Activated CD4-positive, alpha-beta T cell treated with anti-CD3 and anti-CD28 coated beads, Interleukin-2, amount 10 ng/mL, durations not matched to agents 7 days and 5 days (primary cell): ENCODE data around the gene ATG10. TPM values are rescaled to one million over a fixed set of nuclear protein-coding genes. Genes with fewer than 3 reads are reported as not detected.
A peak's percentile ranks its signal among the peaks of the same experiment; 100 is the strongest.

Experiments
- CTCF ChIA-PET: fragments of 350-600 bp; sonication (Branson Sonifier 250); formaldehyde crosslinking; loops from one replicate; lab custom pipeline; 2021; ENCODE audit warnings: antibody characterized with exemption; lab: Charles Lee
- POLR2A ChIA-PET: fragments of 350-600 bp; sonication (Branson Sonifier 250); formaldehyde crosslinking; loops from one replicate; lab custom pipeline; 2021; ENCODE audit warnings: antibody characterized with exemption; lab: Charles Lee
- DNase-seq: peaks from one replicate; pipeline ENCODE4 v3.0.0-alpha.2; 2020
- H3K27ac Mint-ChIP-seq: one replicate; pipeline ENCODE4 v1.8.0; 2021; ENCODE audit warnings: mild to moderate bottlenecking, moderate library complexity, mixed read lengths
- H3K27me3 Mint-ChIP-seq: one replicate; pipeline ENCODE4 v1.8.0; 2021; ENCODE audit warnings: mixed read lengths
- H3K36me3 Mint-ChIP-seq: one replicate; pipeline ENCODE4 v1.8.0; 2021; ENCODE audit warnings: low read depth, mixed read lengths
- H3K4me1 Mint-ChIP-seq: one replicate; pipeline ENCODE4 v1.8.0; 2021; ENCODE audit warnings: mixed read lengths
- H3K4me3 Mint-ChIP-seq: one replicate; pipeline ENCODE4 v1.8.0; 2021; ENCODE audit warnings: mild to moderate bottlenecking, moderate library complexity, mixed read lengths
- H3K9me3 Mint-ChIP-seq: one replicate; pipeline ENCODE4 v1.8.0; 2021; ENCODE audit warnings: mixed read lengths
- total RNA-seq, 2 experiments: library from RNA; stranded (reverse); gene quantifications; one replicate each; pipeline ENCODE4 v1.2.3, GENCODE V29; 2021

ATG10 gene
- total RNA-seq, 2 experiments from 2014 or later: 6.6 to 9.4 TPM

DNA sequence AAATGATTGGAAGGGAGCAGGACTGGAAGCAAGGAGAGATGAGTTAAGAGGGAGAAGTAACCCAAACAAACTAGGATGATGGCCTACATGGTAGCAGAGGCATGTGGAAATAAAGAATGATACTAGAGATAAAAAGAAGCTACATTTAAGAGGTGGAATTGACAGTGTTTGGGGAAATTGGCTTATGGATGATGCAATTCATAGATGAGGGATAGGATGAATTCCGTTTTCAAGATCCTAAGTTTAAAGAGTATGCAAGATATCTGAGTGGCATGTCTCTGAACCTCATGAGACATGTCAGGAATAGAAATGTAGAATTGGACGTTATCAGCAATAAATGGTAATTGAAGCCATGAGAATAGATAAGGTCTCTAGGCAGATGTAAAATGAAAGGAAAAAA, 232.7 kb downstream of the ATG10 start:
- H3K27me3 Mint-ChIP-seq: no peaks in the 10 kb centered on the region
- H3K4me1 Mint-ChIP-seq: no peaks in the 10 kb centered on the region
- H3K4me3 Mint-ChIP-seq: no peak overlapping the region
- ChIA-PET POLR2A (no interaction called here), CTCF (no interaction called here)
- DNase-seq: no peak
- H3K27ac Mint-ChIP-seq: no peak overlapping the region
- no peaks in the 10 kb centered on the region for H3K9me3 Mint-ChIP-seq
- no peaks in the 10 kb centered on the region for H3K36me3 Mint-ChIP-seq

DNA sequence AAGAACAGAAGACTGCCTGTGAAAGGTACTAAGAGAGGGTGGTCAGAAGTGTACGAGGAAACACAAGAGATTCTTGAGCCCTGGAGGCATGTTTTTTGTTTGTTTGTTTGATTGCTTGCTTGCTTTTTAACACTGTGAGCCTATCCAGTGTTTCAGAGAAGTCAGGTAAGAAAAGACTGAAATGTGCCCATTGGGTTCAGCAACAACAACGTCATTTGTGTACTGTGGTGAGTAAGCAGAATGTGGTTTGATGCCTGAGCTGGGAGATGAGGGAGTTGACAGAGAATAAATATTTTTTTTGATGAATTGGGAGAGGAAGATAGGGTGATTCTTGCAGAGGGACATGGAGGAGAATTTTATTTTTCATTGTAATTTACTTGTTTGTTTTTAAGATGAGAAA, 233.2 kb downstream of the ATG10 start:
- no peak overlapping the region for H3K4me3 Mint-ChIP-seq
- ChIA-PET POLR2A (no interaction called here), CTCF (no interaction called here)
- DNase-seq: no peak
- H3K36me3 Mint-ChIP-seq: no peaks in the 10 kb centered on the region
- H3K27ac Mint-ChIP-seq: no peak overlapping the region
- H3K4me1 Mint-ChIP-seq: no peaks in the 10 kb centered on the region
- no peaks in the 10 kb centered on the region for H3K9me3 Mint-ChIP-seq
- no peaks in the 10 kb centered on the region for H3K27me3 Mint-ChIP-seq

DNA sequence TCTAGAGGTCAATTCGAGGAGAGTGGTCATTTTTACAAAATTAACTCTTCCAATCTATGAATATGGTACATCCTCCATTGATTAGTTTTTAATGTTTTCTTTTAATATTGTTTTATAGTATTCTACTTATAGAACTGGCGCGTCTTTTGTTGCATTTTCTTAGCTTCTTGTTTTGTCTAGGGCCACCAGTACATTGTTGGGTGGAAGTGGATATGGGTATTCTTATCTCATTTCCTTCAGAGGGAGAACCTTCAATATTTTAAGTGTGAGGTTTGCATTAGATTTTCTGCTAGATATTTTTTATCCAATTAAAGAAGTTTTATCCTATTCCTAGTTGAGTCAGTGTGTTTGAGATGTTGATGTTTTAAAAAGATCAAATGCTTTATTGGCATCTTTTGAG, 236.5 kb downstream of the ATG10 start:
- H3K27ac Mint-ChIP-seq: no peak overlapping the region
- POLR2A ChIA-PET: no interaction called here
- H3K27me3 Mint-ChIP-seq: no peaks in the 10 kb centered on the region
- no peak for DNase-seq
- H3K36me3 Mint-ChIP-seq: no peaks in the 10 kb centered on the region
- no peaks in the 10 kb centered on the region for H3K9me3 Mint-ChIP-seq
- no peaks in the 10 kb centered on the region for H3K4me1 Mint-ChIP-seq
- no peak overlapping the region for H3K4me3 Mint-ChIP-seq
- CTCF ChIA-PET: no interaction called here

DNA sequence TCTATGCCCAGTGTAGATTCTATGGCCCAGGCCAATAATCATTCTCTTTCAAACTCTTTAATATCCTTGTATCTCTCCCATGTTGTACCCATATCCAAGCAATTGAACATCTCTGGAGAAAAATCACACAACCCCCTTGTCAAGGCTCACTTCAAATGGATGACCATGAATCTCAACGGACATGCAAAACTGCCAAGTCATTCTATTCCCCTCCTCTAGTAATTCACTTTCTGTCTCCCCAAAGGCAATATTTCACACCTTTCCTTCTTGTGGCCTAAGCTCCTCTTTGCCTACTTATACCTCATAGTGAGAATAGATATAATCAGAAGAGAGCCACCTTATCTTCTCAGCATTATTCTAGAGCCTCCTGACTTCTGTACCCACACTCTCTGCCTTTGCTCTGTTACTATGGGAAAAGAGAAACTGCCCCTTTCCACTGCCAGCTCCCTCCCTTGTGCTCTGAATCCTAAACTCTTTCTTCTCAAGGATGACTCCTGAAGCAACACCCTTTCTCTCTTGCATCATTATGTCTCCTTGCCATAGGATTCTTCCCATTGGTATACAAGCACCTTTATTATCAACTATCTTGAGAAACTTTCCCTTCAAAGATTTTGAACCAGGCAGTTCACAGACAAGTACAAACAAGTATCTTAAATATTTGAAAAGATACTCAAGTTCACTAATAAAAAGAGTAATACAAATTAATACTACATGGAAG, 240.2 kb downstream of the ATG10 start:
- ChIA-PET POLR2A (no interaction called here), CTCF (interaction anchor here (1.3 kb wide), 1 partner anchor 361 kb away, joined by 3 read pairs; no protein-coding TSS in a partner anchor)
- Mint-ChIP-seq H3K4me1 (no peaks in the 10 kb centered on the region), H3K36me3 (no peaks in the 10 kb centered on the region), H3K27ac (no peak overlapping the region), H3K4me3 (no peak overlapping the region), H3K27me3 (no peaks in the 10 kb centered on the region), H3K9me3 (no peaks in the 10 kb centered on the region)
- no peak for DNase-seq

DNA sequence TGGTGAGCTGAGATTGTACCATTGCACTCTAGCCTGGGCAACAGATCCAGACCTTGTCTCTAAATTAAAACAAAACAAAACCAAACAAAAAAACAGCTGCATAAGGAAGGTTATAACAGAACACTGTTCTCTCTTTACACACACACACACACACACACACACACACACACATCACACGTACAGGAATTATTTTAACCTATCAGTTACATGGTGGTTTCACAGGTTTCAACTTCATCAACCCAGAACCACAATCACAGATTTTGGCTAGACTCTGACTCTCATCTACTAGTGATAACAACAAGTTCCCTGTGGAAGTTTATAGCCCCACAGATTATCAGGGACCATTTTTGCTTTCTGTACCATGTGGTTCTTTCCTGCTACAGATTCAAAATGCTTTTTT, 246.1 kb downstream of the ATG10 start:
- DNase-seq: no peak
- no peaks in the 10 kb centered on the region for H3K4me1 Mint-ChIP-seq
- ChIA-PET CTCF (no interaction called here), POLR2A (no interaction called here)
- H3K27me3 Mint-ChIP-seq: no peaks in the 10 kb centered on the region
- H3K4me3 Mint-ChIP-seq: no peak overlapping the region
- no peaks in the 10 kb centered on the region for H3K9me3 Mint-ChIP-seq
- H3K27ac Mint-ChIP-seq: no peak overlapping the region
- no peaks in the 10 kb centered on the region for H3K36me3 Mint-ChIP-seq

DNA sequence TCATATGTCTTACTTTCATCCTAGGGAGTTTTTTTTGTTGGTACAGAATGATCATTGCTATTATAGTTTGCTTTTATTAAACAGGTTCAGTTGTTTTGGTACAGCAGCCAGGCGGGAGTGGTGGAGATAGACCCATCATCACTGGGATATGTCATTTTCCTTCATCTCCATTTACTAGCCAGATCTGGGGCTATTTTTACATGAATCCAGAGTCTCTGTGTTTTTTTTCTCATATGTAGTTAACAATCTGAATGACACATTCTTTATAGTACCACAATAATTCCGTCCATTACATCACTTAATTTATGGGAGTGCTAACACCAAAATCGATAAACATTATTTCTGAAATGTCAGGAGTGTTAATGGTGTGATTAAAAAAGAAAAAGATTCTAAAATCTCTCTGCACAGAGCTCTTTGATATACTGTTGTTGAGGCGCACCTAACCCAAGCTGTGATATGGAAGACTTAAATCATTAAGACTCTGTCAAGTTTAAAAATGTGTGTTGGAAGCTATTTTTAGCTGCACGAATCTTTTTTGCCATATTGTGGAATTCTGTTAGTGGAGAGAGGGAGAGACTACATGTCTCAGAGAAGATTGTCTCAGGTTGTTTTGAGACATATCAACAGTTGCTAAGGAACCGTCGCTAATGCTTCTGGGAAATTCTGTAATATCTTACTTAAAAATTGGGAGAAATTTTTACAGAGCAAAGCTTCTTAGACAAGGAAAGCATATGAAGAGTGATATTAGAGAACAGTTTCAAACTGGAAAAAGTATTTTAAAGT, 246.7 kb downstream of the ATG10 start:
- DNase-seq: no peak
- ChIA-PET CTCF (no interaction called here), POLR2A (no interaction called here)
- Mint-ChIP-seq H3K36me3 (no peaks in the 10 kb centered on the region), H3K27me3 (no peaks in the 10 kb centered on the region), H3K9me3 (no peaks in the 10 kb centered on the region), H3K27ac (no peak overlapping the region), H3K4me3 (no peak overlapping the region), H3K4me1 (peaks cover under 1% of the 10 kb centered on the region)

DNA sequence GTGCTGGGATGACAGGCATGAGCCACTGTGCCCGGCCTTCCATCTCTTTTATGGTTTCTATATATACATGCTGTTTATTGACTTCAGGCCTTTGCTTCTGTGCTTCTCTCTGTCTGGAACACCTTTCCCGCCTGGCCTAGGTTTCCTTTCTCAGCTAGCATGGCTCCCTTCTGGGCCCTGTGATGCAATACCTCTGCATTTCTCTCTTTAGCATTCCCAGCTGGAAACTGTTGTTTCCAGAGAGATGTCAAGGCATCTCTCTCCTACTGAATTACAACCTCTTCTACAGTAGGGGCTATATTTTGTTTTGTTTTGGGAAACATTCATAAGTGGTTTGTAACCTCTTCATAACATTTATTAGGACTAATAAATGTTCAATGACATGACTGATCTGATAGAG, 249.2 kb downstream of the ATG10 start:
- H3K9me3 Mint-ChIP-seq: no peaks in the 10 kb centered on the region
- peaks cover 9% of the 10 kb centered on the region for H3K4me1 Mint-ChIP-seq
- no peak for DNase-seq
- POLR2A ChIA-PET: no interaction called here
- no peaks in the 10 kb centered on the region for H3K36me3 Mint-ChIP-seq
- H3K27me3 Mint-ChIP-seq: no peaks in the 10 kb centered on the region
- CTCF ChIA-PET: no interaction called here
- H3K27ac Mint-ChIP-seq: no peak overlapping the region
- no peak overlapping the region for H3K4me3 Mint-ChIP-seq

DNA sequence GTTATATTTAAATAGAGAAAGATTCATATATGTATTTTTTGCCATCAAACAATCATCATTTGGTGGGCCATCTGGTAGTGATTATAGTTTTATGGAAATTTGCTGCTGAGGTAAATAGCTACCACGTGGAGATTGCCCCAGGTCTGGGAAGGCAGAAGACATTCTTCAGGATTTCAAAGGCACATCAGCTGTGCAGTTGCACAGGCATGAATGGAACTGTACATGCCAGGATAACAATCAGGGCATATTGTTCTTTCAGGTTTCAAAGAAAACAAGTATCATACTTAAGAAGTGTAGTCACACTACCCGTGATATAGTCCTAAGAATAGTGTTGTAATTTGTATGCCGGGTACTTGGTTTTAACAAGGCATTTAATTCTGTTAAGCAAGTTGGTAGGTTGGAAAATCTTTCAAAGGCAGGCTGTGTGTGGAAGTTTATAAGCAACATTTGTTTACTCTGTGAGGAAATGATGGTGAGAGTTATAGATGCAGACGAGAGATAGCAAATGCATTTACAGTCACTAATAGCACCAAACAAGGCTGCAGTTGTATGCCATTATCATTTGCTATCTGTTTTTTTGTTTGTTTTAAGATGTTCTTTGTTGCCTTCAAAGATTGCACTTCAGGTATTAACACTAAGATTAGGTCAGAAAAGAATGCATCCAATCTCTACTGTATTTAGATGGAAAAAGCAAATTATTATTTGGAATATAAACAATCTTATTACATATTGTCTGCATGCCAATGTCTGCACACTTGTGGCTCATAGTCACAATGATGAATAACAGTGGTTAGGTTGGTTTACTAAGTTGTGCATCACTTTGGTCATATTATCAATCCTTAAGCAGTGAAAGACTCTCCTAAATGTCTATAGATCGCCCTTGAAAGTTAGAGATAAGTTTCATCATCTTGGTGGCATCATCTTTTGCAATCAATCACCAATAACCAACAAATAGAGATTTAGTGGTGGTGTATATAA, 251.1 kb downstream of the ATG10 start:
- Mint-ChIP-seq H3K36me3 (no peaks in the 10 kb centered on the region), H3K4me1 (peaks cover 9% of the 10 kb centered on the region), H3K27me3 (no peaks in the 10 kb centered on the region), H3K27ac (no peak overlapping the region), H3K4me3 (no peak overlapping the region), H3K9me3 (no peaks in the 10 kb centered on the region)
- CTCF ChIA-PET: no interaction called here
- POLR2A ChIA-PET: no interaction called here
- DNase-seq: no peak

DNA sequence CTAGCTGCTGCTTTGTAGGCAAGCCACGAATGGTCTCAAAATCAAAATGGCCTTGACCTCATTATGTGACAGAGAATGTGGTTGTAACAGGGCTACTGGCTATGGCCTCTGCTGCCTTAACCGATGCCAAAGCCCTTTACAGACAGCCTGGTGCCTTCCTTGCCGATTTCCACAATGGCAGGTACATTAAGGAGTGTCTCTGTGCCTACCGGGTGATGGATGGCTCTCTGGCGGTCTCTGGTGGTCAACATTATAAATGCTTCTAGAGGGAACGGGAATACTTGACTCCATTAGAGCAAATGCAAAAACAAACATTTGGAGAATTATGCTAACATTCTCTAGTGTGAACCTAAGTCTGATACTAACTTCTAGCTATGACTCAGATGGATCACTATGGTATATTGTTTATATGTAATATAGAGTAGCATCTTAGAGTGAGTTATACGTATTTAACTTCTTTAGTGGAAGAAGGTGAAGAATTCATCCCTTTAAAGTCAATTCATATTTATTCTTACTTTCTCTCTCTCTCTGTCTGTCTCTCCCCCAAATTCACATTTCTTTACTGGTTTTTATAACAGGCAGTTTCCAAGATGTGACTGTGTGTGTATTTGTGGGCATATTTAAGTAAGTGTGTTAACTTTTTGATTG, 253.8 kb downstream of the ATG10 start:
- no peaks in the 10 kb centered on the region for H3K36me3 Mint-ChIP-seq
- POLR2A ChIA-PET: no interaction called here
- no peaks in the 10 kb centered on the region for H3K27me3 Mint-ChIP-seq
- no peak overlapping the region for H3K27ac Mint-ChIP-seq
- CTCF ChIA-PET: interaction anchor here (1.3 kb wide), 1 partner anchor 736 kb away, joined by 3 read pairs; no protein-coding TSS in a partner anchor
- H3K9me3 Mint-ChIP-seq: no peaks in the 10 kb centered on the region
- peak; percentile 72 for DNase-seq
- no peak overlapping the region for H3K4me3 Mint-ChIP-seq
- peaks cover 9% of the 10 kb centered on the region for H3K4me1 Mint-ChIP-seq

DNA sequence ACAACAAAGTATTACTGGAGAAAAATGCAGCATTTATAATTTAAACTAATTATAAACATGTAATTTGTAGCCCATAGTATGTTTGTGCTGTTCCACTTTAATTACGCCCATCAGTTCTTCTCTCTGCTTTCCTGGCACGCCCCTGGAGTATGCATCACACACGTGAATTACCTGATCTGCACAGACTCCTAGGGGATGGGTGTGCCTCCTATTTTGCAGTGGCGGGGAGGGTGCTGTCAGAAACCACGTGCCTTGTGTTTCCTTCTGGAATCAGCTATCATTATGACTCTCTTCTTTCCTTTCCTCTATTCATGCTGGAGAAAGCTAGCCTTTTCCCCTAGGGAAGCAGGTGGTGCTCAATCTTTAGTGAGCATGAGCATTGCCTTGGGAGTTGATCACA, 263.1 kb downstream of the ATG10 start:
- H3K4me3 Mint-ChIP-seq: no peak overlapping the region
- no peaks in the 10 kb centered on the region for H3K9me3 Mint-ChIP-seq
- H3K4me1 Mint-ChIP-seq: no peaks in the 10 kb centered on the region
- no peak overlapping the region for H3K27ac Mint-ChIP-seq
- POLR2A ChIA-PET: no interaction called here
- CTCF ChIA-PET: no interaction called here
- DNase-seq: no peak
- no peaks in the 10 kb centered on the region for H3K36me3 Mint-ChIP-seq
- H3K27me3 Mint-ChIP-seq: no peaks in the 10 kb centered on the region

DNA sequence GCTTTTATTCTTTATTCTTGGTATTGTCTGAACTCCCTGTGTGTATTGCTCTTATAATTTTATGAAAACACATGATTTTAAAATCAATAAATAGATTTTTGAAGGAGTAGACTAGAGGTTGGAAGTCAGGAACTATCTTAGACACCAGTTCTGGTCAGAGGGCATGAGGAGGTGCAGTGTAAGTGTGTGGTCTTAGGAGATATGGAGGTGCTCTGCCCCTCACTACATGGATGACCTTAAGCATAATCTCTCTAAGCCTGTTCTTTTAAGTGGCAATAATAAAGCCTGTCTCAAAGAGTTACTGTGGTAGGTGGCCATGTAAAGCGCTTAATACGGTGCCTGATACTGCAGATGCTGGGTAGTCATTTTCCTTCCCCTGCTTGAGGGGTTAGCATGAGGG, 272.3 kb downstream of the ATG10 start:
- H3K4me1 Mint-ChIP-seq: no peaks in the 10 kb centered on the region
- no peak for DNase-seq
- H3K27me3 Mint-ChIP-seq: no peaks in the 10 kb centered on the region
- peaks cover 15% of the 10 kb centered on the region for H3K9me3 Mint-ChIP-seq
- no peak overlapping the region for H3K27ac Mint-ChIP-seq
- H3K36me3 Mint-ChIP-seq: peaks cover 3% of the 10 kb centered on the region
- CTCF ChIA-PET: no interaction called here
- POLR2A ChIA-PET: no interaction called here
- no peak overlapping the region for H3K4me3 Mint-ChIP-seq

DNA sequence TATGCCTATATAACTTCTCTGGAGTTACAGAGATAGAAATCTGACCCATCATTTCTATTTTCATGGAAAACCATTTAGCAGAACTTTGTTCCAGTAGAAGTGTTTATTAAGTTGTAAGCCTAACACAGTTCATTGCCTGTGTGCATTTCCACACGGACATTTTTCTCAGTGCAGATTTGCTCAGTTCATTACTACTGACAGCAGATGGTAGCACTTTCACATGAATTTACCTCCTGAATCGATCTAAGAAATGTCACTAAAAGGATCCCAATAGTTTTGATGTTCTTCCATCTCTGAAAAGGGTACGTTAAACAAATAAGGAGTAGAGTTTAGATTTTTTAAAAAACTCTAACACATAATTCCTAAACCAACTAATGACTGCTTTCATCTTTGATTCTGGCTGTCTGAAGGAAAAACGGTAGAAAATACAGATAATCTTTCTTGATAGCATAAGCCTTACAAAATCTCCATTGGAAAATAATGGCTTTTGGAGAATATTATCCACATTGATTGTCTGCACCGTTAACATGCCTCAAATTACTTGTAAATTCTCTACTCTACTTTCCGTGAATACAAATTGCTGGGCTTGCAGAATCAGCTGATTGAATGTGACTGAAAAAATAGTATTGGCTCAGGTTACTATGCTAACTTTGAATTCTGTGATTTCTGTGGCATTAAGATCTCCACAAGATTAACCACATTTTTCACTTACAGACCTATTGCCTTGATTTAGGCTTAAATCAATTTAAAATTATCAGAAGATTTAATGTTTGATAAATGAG, 273.2 kb downstream of the ATG10 start:
- Mint-ChIP-seq H3K36me3 (peaks cover 3% of the 10 kb centered on the region), H3K27ac (no peak overlapping the region), H3K27me3 (no peaks in the 10 kb centered on the region), H3K4me3 (no peak overlapping the region), H3K9me3 (peaks cover 18% of the 10 kb centered on the region), H3K4me1 (no peaks in the 10 kb centered on the region)
- ChIA-PET POLR2A (no interaction called here), CTCF (no interaction called here)
- no peak for DNase-seq
